Left renal pelvis (tissue), 4 donors: Measurements from ENCODE around the gene CDYL2. TPM values are rescaled to one million over a fixed set of nuclear protein-coding genes. Genes with fewer than 3 reads are reported as not detected.

Source experiments
- DNase-seq, 4 donors: peaks; one replicate each; pipeline ENCODE4 v3.0.0-alpha.2; 2013; ENCODE audit warnings: low read depth in 4 of 4, low spot score in 3 of 4
- polyA plus RNA-seq, 4 donors: library from polyadenylated mRNA; unstranded; fragments of 120-200 nt; gene quantifications; one replicate each; pipeline ENCODE4 v1.2.1, GENCODE V29; 2013; ENCODE audit not compliant: insufficient read length in 4 of 4

Gene CDYL2
- polyA plus RNA-seq, 4 donors = 6.5 to 7.3 (median 7.2) TPM

DNA sequence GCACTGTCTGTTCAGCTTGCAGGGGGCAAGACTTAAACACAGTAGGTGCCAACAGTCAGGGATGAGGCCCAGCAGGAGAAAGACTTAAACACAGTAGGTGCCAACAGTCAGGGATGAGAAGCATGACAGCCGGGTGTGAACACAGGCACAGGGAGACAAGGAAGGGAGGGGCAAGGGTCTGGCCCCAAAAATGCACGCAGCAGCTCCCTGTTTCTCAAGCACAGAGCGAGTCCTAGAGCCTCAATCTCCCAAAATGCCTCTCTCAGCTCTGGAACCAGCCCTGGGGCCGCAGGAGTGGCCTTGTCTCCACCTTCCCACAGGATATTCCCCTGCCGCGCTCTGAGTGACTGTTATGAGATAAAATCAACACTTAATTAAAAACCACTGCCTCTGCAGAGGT, 197.2 kb downstream of the CDYL2 start:
- DNase-seq = no peak

DNA sequence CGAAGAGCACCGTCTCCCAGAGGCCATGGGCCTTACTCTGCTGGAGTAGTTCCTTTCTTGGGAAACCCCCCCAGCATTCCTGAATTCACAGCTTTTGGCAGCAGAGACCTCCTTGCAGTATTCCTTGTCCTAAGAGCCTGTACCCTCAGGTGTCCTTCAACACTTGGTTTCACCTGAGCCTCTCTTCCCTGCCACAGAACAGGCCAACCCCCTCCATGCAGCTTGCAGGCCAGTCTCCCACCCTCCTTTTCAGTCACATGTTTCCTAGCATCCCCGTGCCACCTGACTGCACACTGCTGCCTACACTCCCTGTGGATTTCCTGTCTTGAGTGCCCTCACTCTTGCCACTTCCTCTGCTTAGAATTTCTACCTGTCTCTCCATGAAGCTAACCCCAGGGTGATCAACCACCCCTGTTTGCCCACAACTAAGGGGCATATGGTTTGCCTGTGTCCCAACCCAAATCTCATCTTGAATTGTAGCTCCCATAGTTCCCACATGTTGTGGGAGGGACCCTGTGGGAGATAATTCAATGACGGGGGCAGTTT, 198.1 kb downstream of the CDYL2 start:
- DNase-seq = no peak

DNA sequence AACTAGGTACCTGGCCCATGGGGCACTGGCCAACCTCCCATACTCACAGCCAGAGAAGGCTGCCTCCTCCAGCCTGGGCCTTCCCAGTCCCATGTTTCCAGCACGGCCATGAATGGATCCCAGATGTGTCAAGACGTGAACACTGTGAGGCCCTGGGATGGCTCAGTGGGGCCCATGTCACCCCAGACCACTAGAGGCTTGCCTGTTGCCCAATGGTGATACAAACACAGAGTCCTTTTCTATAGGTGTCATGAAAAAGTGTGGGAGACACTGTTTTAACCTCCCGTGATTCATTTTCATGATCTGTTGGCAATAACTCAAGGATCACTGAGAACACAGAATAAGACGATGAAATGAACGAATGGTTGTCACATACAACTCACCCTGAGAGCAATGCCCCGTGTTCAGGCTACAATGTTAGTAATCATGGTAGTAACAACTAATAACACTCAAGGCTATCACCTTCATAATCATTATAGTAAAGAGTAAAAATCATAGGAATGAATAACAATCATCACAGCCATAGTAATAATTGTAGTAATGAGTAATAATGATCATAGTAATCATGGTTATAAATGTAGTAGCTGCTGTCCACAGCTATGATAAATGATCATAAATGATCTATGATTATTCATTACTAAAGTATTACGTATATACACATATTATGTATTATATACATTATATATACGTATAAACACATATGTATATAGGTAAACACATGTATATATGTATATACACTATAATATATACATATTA, 199.6 kb downstream of the CDYL2 start:
- no peak for DNase-seq

DNA sequence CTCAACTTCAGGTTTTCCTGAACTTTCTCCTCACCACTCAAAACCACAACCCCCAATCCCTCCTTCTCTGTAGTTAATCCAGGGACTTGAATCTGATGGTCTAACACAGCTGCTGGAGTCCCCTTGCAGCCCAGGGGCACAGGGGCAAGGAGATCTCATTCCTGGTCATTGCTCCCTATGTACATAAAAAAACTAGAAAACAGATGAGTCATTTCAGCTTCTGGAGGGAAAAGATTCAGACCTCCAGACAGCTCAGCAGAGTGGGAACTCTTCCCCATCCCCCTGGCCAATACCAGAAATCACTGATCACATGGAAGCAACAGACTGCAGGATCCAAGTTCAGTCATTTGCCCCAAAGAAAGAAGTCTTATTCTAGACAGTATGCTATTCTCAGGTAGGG, 201.5 kb downstream of the CDYL2 start:
- DNase-seq = no peak

DNA sequence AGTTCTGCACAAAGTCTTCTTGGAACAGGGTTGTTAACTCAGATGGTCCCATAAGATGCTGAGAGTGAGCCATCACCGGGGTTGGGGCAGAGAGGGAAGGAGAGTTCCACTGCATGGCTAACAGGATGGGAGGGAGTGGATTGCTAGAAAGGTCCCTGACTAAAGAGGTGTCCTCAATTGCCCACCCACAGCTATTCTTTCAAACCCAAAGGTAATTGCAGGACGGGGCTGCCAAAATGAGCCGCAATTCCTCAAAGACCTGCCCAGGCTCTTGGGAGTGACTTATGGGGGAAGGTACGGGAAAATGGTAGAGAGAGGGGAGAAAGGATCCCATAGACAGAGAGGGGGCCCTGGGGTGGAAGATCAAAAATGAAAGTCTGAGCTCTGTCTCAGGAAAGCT, 203.2 kb downstream of the CDYL2 start:
- no peak for DNase-seq

DNA sequence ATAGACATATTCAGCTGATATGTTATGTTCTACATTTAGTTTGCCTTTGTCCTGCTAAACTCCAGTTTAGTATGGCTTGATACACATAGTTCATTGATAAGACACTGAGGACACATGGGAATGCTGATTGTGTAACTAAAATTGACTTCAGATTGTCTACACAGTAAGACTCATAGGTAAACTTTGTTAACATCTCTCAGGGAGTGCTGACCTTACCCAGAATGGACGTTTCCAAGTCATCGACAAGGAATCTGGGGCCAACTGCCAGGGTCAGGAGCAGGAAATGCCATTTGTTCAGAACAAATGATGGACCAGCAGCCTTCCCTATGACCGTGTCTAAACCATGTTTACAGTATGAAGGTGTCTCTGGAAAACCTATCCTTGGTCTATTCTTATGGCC, 204.9 kb downstream of the CDYL2 start:
- no peak for DNase-seq

DNA sequence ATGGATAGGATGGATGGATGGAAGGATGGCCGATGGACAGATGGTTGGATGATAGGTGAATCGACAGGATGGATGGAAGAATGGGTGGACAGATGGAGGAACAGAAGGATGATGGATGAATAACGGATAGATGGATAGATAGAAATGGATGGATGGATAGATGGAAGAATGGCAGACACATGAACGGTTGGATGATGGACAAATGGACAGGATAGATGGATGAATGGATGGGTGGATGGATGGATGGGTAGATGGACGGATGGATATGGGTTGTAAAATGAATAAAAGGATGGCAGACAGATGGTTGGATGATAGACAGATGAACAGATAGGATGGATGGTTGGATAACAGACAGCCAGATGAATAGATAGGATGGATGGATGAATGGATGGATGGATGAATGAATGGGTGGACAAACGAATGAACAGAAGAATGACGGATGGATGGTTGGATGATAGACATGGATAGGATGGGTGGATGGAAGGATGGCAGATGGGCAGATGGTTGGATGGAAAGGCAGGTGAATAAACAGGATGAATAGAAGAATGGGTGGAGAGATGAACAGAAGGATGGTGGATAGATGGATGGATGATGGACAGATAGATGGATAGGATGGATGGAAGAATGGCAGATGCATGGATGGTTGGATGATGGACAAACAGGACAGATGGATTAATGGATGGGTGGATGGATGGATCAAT, 207.7 kb downstream of the CDYL2 start:
- DNase-seq = no peak

DNA sequence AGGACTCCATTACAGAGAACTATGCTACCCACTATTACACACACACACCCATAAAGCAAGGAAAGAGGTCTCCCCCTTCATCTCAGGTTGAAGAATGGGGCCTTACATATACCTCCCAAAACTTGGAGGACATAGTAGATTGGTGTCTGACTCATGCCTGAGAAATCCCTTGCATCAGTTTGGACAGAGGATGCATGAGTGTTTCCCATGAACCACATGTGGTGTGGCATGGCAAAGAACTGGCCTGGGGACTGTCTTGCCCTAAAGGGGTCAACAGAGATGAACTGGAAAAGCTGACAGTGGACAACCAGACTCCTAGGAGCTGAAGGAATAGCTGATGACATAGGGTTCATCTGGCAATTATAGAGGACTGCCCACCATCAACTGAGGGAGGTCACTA, 209.6 kb downstream of the CDYL2 start:
- no peak for DNase-seq

DNA sequence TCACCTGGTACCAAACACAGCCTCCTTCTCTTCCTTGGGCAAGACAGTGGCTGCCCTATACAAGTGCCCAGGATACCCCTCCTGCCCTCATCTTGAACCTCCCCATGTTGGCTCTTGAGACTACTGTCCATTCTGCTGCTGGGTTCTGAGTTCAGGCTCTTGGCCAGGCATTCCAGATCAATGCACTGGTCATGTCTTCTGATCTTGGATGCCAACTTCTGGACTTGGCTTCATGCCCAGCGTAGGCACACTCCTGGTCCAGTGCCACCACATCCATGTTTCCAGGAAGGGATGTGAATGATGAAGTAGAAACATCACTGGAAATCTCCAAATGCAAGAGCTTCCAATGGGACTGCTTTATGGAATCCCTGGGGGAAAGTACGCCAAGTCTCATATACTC, 212.1 kb downstream of the CDYL2 start:
- no peak for DNase-seq

DNA sequence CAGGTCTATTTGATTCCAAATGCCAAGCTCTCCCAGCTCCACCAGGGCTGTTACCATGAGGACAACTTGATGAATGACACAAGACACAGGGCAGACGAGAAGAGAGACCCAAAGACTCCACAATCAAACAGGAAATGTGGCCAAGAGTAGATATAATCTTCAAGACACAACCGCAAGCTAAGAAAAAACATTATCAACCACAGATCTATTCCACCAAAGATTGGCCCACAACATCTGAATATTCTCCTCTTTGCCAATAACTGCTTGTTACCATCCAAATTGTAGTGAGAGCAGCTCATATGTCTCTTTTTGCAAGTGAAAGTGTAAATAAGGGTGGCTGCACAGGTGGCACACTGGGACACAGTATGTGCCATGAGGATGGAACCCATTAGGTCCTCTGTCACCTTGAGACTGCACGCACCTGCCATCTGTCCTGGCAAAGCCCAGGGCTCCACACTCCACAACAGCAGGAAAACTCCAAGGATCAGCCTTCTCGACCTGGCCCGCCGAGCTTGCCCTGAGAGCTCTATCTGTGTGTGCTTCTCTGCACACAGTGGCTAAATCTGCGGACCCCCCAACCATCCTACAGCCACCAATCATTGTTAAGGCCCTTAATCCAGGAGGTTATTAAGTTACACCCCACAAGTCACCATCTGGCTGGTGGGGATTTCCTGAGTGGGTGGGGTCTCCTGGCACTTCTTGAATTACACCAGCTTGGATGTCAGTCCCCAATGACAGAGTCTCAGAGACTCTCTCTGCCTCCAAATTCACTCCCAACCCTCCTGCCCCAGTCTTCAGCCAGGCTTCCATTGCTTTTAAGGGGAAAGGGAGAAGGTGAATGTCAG, 213.1 kb downstream of the CDYL2 start:
- DNase-seq = no peak

DNA sequence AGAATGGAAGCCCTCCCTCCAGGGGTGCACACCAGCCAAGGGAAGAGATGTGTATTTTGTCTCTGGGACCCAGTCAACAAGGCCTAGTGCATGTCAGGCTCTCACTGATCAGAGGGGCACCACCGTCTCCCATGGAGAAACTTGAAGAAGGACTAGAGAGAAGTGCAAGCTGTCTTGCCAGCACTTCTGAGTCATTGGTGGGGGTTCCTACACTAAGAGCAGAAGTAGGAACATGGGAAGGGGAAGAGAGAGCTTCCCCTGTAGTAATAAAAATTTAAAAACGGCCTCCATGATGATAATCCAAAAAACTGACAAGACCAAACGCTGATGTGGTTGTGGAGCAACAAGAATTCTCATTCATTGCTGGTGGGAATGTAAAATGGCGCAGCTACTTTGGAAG, 217.3 kb downstream of the CDYL2 start:
- no peak for DNase-seq

DNA sequence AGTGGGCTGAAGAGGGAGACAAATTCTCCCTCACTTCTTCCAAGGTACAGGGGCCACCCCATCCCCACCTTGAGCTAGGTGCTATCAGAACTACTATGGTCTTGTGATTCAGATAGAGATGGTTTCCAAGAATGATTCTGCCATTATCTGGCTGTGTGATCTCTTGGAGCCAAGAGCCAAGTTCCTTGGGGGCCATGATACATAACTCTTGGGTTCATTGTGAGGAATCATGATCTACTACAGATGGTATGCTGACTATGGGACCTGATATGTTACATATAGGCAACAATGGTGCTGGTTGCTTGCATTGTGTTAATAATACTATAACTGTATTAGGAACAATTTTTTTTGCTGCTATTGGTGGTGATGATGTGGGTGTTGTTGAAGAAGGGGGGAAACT, 217.9 kb downstream of the CDYL2 start:
- no peak for DNase-seq

DNA sequence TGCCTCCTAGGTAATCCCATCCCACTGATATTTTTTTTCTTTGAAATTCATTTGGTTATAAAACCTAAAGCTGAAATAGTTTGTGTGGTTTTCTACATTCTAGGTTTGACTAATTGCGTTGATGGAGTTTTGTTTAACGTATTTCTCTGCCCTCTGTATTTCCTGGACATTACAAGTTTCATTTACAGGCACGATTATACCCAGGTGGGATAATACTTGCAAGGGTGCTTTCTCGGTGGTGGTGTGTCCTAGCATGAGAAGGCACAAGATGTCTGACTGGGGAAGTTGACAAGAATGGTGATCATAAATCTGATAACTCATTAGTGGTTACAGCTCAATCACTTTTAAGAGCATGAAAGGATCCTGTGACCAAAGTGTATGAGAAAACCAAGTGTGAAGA, 218.6 kb downstream of the CDYL2 start:
- no peak for DNase-seq

DNA sequence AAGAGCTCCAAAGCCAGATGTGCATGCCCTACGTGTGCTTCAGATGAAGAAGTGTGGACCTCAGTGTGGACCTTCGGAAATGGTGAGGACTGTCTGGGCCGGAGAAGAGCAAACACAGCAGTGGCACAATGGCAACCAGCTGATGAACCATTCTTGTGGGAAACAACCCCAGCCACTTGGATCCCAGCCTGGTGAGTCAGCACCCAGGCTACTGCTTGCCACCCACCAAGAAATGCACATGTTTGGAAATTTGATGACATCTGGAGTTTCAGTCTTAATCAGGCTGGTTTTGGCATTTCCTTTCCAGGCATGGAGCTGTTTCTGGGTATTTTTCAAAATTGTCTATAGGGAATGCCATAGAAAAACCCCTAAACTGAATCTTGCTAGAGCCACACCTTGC, 220.9 kb downstream of the CDYL2 start:
- no peak for DNase-seq

DNA sequence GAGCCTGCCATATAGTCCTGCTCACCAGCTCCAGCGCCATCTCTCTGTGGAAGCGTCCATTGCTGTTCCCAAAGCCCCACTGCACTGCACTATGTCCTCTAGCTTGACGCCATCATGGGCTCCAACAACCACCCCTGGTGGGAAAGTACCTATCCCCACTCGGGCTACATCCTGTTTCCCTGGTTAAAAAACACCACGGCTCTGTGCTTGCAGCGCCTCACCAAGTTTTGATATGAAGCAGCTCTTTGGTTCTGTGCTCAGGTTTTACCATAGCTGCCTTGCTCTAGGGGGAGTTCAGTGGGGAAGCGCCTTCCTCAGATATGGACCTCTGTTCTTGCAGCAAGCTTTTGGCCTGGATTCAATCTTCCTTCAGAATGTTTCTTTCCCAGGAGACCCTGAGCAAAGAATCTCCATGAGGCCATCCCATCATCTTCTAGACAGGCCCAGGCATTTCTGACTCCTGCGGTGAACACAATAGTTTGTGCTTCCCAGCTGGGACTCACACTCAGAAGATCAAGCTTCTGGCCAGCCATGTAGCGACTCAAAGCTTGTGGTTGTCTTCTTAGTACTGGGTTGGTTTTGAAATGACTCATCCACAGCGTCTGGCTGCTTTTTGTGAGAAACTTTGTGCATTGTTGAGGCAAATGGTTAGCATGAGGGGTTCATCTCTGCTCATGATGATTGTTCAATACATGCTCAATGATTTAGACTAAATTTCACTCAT, 224.1 kb downstream of the CDYL2 start:
- no peak for DNase-seq

DNA sequence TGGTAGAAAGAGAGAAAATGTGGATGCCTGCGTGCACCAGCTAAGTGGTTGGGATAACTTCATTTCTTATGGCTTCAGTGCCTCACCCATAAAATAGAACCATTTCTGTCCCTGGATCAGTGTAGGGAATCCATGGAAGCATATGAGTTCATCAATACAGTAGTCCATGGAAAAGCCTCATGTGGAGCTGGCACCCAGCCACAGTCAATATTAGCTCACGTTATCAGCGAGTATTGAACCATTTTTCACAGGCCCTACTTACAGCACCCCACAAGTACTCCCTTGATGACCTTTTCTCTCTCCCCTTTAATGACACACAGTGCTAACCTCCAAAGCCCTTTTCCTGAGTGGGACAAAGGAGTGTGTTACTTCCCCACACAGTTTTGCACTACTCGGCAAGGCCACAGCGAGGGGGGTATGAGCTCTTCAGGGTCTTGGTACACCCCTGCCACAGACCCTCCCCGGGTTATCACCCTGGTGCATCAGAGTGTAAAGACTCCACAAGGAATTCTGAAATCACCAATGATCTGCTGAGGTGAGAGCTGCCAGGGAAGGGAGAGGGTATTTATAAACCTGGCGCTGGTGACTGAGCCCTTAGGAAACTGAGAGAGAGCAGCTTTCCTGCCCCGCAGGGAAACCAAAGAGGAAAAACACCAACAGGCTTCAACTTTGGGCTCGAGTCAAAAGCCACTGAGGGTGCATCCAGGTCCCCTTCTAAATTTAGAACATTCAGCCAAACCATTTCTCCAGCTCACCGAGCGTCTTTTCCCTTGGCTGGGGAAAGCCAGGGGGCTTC, 226.7 kb downstream of the CDYL2 start:
- no peak for DNase-seq

DNA sequence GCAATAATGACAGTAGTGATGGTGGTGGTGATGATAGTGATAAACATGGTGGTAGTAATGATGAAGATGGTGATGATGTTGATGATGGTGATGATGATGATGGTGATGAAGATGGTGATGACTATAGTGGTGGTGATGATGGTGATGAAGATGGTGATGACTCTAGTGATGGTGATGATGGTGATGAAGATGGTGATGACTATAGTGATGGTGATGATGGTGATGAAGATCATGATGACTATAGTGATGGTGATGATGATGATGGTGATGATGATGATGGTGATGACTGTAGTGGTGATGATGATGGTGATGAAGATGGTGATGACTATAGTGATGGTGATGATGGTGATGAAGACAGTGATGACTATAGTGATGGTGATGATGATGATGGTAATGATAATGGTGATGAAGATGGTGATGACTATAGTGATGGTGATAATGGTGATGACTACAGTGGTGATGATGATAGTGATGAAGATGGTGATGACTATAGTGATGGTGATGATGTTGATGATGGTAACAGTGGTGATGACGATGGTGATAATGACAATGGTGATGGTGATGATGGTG, 228.0 kb downstream of the CDYL2 start:
- DNase-seq = no peak

DNA sequence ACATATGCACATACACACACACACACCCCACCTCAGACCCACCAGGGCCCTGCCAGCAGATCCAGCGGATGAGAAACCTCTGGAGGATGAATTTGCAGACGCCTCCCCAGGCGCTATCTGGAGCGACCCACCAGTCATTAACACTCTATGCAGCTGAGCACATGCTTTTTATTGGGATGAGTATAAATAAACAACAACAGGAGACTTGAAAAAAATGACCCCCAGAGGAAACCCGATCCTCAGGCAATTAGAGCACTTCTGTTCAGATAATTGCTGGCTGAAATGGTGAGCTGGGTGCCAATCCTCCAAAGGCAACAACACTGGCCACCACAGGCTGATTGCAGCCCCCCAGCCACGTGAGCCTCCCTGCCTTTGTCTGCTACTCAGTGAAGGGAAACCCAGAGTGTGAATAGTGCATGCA, 230.7 kb downstream of the CDYL2 start:
- no peak for DNase-seq

DNA sequence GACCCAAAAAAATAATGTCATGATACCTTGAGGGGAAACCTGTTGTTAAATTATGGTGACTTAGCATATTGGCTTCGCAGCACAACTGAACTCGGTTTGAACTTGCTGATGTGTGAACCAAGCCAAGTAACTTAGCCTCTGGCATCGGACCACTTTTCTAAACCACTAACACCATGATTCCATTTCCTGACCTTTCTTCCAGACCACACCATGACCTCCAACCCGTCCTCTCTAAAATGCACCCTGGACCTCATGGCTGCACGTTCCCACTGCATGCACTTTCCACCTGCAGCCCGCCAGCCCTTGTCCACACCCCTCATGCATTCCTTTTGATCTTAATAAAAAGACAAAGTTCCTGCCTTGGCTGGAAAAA, 234.3 kb downstream of the CDYL2 start:
- DNase-seq = peak in 2 of 4 donors; percentile 15 to 16
